C4-2B (cell line): ENCODE measurements around the gene PLXNA2.

Experiments
- CTCF ChIP-seq: fragments of 450-650 bp; conservative IDR thresholded peaks from 2 replicates; pipeline ENCODE4 v1.5.1; 2017; ENCODE audit warnings: mild to moderate bottlenecking
- ZFX ChIP-seq: fragments of 450-650 bp; IDR thresholded peaks from 2 replicates; pipeline ENCODE4 v1.6.1; 2017

- TF ChIP-seq CTCF (no peak), ZFX (no peak)
These were observed 213.7 kb downstream of the PLXNA2 start for GRCh38 chr1:208030288-208031091.
